Muscle layer of duodenum (tissue), 2 donors: ENCODE data around the gene SLC4A7.
"Not testable (repeated sequence)": the region's sequence is repeated elsewhere in the genome, so short reads cannot be mapped to it uniquely, and the experiment has no call there.

Experiments used
- H3K27ac ChIP-seq: one replicate; pipeline ENCODE4 v1.7.0; 2013; ENCODE audit warnings: mild to moderate bottlenecking, low read length
- H3K27me3 ChIP-seq: one replicate; pipeline ENCODE4 v1.7.0; 2013; ENCODE audit warnings: low read depth, mild to moderate bottlenecking, control low read depth, low read length
- H3K36me3 ChIP-seq, 2 donors: one replicate each; pipeline ENCODE4 v1.7.0; 2013; ENCODE audit warnings: low read length in 2 of 2, control low read depth in 1 of 2, mild to moderate bottlenecking in 1 of 2; ENCODE audit not compliant: insufficient read depth in 2 of 2, control insufficient read depth in 1 of 2
- H3K4me1 ChIP-seq, 2 donors: one replicate each; pipeline ENCODE4 v1.7.0; 2013; ENCODE audit warnings: low read length in 2 of 2, mild to moderate bottlenecking in 2 of 2, control low read depth in 1 of 2, moderate library complexity in 1 of 2; ENCODE audit not compliant: insufficient read depth in 2 of 2, control insufficient read depth in 1 of 2
- H3K4me3 ChIP-seq, 2 donors: one replicate each; pipeline ENCODE4 v1.7.0; 2013; ENCODE audit warnings: low read length in 2 of 2, low read depth in 1 of 2, mild to moderate bottlenecking in 1 of 2
- H3K9me3 ChIP-seq, 2 donors: one replicate each; pipeline ENCODE4 v1.7.0; 2013; ENCODE audit warnings: low read length in 2 of 2, control low read depth in 1 of 2, mild to moderate bottlenecking in 1 of 2; ENCODE audit not compliant: control insufficient read depth in 1 of 2
- donor health status: healthy.

The SLC4A7 gene

GRCh38 chr3:27425896-27426565 lies 58.2 kb downstream of the SLC4A7 start:
- H3K27ac ChIP-seq = no peak overlapping the region
- no peaks in the 10 kb centered on the region for H3K4me1 ChIP-seq
- no peaks in the 10 kb centered on the region for H3K27me3 ChIP-seq
- H3K4me3 ChIP-seq = no peak overlapping the region
- H3K9me3 ChIP-seq = no peaks in the 10 kb centered on the region
- H3K36me3 ChIP-seq = peaks cover 16 to 21% of the 10 kb centered on the region in 2 donors

- H3K4me3 ChIP-seq, H3K27ac ChIP-seq, H3K9me3 ChIP-seq, H3K27me3 ChIP-seq, H3K4me1 ChIP-seq: not testable (repeated sequence)
- H3K36me3 ChIP-seq = peaks cover 14 to 23% of the 10 kb centered on the region in 2 donors
These were observed 59.2 kb downstream of the SLC4A7 start for GRCh38 chr3:27424812-27425521.

- H3K36me3 ChIP-seq = peaks cover 17 to 25% of the 10 kb centered on the region in 2 donors
- no peak overlapping the region for H3K4me3 ChIP-seq
- no peaks in the 10 kb centered on the region for H3K4me1 ChIP-seq
- H3K9me3 ChIP-seq = no peaks in the 10 kb centered on the region
- H3K27me3 ChIP-seq = no peaks in the 10 kb centered on the region
- H3K27ac ChIP-seq = no peak overlapping the region
These were observed 60.7 kb downstream of the SLC4A7 start for GRCh38 chr3:27423463-27423862.

DNA sequence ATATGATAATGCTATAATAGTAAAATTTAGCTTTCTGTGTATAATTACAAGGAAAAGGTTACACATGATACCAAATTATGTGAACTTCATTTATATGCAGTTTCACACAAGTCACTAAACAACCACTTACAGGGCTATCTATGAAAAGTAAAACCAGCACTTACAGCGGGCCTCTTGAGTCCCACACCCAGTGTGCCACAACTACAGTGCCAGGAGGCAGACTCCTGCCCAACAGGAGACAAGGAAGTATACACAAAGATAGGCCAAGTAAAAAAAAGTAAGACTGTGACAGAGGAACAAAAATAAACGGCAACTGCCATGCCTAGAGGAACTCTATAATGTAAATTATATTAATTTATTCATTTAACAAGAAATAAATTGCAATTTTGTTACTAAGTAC lies 61.6 kb downstream of the SLC4A7 start:
- H3K27me3 ChIP-seq = no peaks in the 10 kb centered on the region
- no peaks in the 10 kb centered on the region for H3K4me1 ChIP-seq
- no peak overlapping the region for H3K27ac ChIP-seq
- no peak overlapping the region for H3K4me3 ChIP-seq
- H3K9me3 ChIP-seq = no peaks in the 10 kb centered on the region
- H3K36me3 ChIP-seq = peaks cover 19 to 34% of the 10 kb centered on the region in 2 donors

GRCh38 chr3:27415202-27415601 lies 69.0 kb downstream of the SLC4A7 start:
- H3K27me3 ChIP-seq = no peaks in the 10 kb centered on the region
- peaks cover 35 to 39% of the 10 kb centered on the region in 2 donors for H3K36me3 ChIP-seq
- H3K27ac ChIP-seq = no peak overlapping the region
- H3K9me3 ChIP-seq = no peaks in the 10 kb centered on the region
- H3K4me1 ChIP-seq = no peaks in the 10 kb centered on the region
- H3K4me3 ChIP-seq = no peak overlapping the region

DNA sequence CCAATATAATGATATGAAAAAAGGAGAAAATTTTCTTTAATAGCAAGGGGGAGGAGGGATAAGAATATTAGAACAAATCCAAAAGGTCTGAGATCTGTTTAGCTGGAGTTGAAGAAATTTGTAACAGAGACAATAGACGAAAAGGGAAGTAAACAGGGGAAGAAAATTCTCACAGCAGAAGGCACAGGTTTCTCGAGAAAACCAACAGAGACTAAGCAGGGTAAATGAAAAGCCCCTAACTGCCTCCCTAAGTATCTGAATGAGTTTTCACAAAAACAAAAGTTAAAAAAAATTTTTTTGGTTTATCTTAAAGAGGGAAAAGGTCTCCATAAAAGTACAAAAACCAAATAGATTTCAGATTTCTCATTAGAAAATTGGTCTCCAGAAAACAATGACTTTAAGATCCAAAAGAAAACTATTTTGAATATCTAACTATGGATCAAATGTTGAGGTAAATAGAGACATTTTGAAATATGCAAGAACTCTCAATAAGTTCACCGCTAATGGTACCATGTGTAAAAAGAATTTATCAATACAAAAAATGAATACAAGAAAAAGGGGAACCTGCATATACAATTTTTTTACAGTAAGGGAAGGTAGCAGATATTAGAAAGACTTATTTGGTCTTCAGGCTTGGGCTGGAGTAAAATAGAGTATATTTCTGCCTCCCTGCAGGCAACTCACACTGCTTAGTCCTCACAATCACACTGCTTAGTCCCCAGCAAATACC lies 91.1 kb downstream of the SLC4A7 start:
- Histone ChIP-seq H3K4me3 (no peak overlapping the region), H3K36me3 (peaks cover 18 to 23% of the 10 kb centered on the region in 2 donors), H3K9me3 (no peaks in the 10 kb centered on the region), H3K27me3 (no peaks in the 10 kb centered on the region), H3K4me1 (no peaks in the 10 kb centered on the region), H3K27ac (no peak overlapping the region)

DNA sequence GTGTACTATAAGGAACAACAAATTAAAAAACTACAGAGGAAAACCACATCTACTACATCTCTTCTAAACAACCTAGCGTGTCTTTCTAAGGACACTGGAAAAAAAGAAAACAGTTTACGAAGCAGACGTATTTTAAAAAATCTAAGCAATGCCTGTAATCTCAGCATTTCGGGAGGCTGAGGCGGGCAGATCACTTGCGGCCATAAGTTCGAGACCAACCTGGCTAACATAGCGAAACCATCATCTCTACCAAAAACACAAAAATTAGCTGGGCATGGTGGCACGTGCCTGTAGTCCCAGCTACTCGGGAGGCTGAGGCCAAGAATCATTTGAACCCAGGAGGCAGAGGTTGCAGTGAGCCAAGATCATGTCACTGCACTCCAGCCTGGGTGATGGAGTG lies 91.8 kb downstream of the SLC4A7 start:
- H3K36me3 ChIP-seq = peaks cover 16 to 20% of the 10 kb centered on the region in 2 donors
- H3K27me3 ChIP-seq, H3K9me3 ChIP-seq, H3K4me3 ChIP-seq, H3K27ac ChIP-seq, H3K4me1 ChIP-seq: not testable (repeated sequence)

DNA sequence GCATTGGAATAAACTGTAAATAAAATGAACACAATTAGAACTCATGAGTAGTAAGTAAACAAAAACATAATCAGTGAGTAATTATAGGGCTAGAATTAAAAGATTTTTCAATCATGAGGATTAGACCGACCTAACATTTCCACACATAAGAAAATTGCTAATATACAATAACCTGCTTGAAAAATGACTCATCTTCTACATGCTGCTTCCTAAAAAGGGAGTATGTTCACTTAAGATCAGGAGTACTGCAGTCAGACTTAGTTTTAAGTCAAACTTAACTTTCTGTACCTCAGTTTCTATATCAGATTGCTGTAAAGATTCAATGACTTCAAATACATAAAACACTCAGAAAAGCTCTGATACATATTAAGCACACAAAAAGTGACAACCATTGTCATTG lies 92.4 kb downstream of the SLC4A7 start:
- H3K9me3 ChIP-seq = no peaks in the 10 kb centered on the region
- H3K27me3 ChIP-seq = no peaks in the 10 kb centered on the region
- peaks cover 20 to 21% of the 10 kb centered on the region in 2 donors for H3K36me3 ChIP-seq
- H3K27ac ChIP-seq = no peak overlapping the region
- no peaks in the 10 kb centered on the region for H3K4me1 ChIP-seq
- no peak overlapping the region for H3K4me3 ChIP-seq

DNA sequence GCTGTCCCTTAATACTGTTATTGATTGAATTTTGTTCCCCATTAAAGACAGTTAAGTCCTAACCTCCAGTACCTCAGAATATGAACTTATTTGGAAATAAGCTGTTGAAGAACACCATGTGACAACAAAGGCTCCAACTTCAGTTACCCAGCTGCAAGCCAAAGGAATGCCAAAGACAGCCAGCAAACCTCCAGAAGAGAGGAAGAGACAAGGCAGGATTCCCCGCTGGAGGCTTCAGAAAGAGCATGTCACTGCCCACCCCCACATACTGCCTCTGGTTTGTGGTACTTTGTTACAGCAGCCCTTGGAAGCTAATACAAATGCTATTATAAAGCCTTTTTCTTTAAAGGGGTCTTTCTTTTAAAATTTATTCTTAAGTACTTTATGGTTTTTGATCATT lies 96.6 kb downstream of the SLC4A7 start:
- Histone ChIP-seq H3K4me3 (no peak overlapping the region), H3K27me3 (no peaks in the 10 kb centered on the region), H3K9me3 (no peaks in the 10 kb centered on the region), H3K36me3 (peaks cover 25 to 46% of the 10 kb centered on the region in 2 donors), H3K4me1 (no peaks in the 10 kb centered on the region), H3K27ac (no peak overlapping the region)

- H3K9me3 ChIP-seq = no peaks in the 10 kb centered on the region
- H3K4me3 ChIP-seq = no peak overlapping the region
- H3K4me1 ChIP-seq = no peaks in the 10 kb centered on the region
- H3K36me3 ChIP-seq = peaks cover 26 to 44% of the 10 kb centered on the region in 2 donors
- H3K27me3 ChIP-seq = no peaks in the 10 kb centered on the region
- H3K27ac ChIP-seq = no peak overlapping the region
These were observed 98.7 kb downstream of the SLC4A7 start for GRCh38 chr3:27385504-27385903.

DNA sequence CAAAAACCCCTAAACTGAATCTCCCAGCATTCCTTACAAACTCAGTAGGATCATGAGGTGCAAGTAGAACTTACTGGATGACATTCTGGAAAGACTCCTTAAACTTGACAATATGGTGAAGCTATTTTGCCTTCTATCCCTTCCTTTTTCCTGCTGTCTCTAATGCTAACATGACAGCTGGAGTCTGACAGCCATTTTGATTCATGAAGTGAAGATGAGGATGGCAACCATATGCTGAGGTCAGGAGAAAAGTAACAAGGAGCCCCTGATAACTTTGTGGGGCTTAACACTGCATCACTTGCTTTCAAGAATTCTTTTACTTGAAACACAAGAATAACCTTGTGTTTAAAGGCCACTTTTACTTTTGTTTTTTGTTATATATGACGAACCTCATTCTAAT lies 100.0 kb downstream of the SLC4A7 start:
- H3K4me3 ChIP-seq = no peak overlapping the region
- no peaks in the 10 kb centered on the region for H3K27me3 ChIP-seq
- no peak overlapping the region for H3K27ac ChIP-seq
- H3K9me3 ChIP-seq = no peaks in the 10 kb centered on the region
- H3K36me3 ChIP-seq = peaks cover 24 to 42% of the 10 kb centered on the region in 2 donors
- no peaks in the 10 kb centered on the region for H3K4me1 ChIP-seq
